HCT116 (cell line): ENCODE data around the gene GTPBP2. TPM values are rescaled to one million over a fixed set of nuclear protein-coding genes. Genes with fewer than 3 reads are reported as not detected.

Source experiments
- ATAC-seq: fragments of 200-7000 bp; cut with Tn5 transposase; 2 replicates; pipeline ENCODE4 v1.9.1; 2020; ENCODE audit warnings: mild to moderate bottlenecking, moderate library complexity
- BruUV-seq: library from RNA; stranded (reverse); fragments of 400-500 nt; replicated peaks from 2 replicates; lab custom pipeline; 2021; lab: Mats Ljungman, UMichigan
- CTCF ChIA-PET: fragments of 300-600 bp; sonication (Branson Sonifier 250); formaldehyde crosslinking; loops from one replicate; lab custom pipeline; 2021; ENCODE audit warnings: antibody characterized with exemption; lab: Charles Lee
- POLR2A ChIA-PET: fragments of 300-600, 350-600 bp; sonication (Branson Sonifier 250); formaldehyde crosslinking; loops from one replicate; lab custom pipeline; 2021; ENCODE audit warnings: antibody characterized with exemption; lab: Charles Lee
- RAD21 ChIA-PET, 2 experiments: fragments of 300-600 bp; sonication (Branson Sonifier 250); formaldehyde crosslinking; loops; one replicate each; lab custom pipeline; 2023; ENCODE audit warnings: low total read pairs in 2 of 2; ENCODE audit not compliant: uncharacterized antibody in 2 of 2, unreplicated experiment in 2 of 2, low non-redundant PET in 1 of 2; lab: Charles Lee
- DNase-seq: peaks from one replicate; pipeline ENCODE4 v3.0.0-alpha.2; 2010; ENCODE audit warnings: low read depth, low spot score
- H2AFZ ChIP-seq: fragments of 200-600 bp; shearing (Covaris generic), sonication (generic); 2 replicates; pipeline ENCODE4 v1.6.1; 2017; ENCODE audit warnings: low read depth, mixed run types, mixed read lengths, antibody characterized with exemption, low read length; ENCODE audit not compliant: poor library complexity, severe bottlenecking
- H3K27ac ChIP-seq: 2 replicates; pipeline ENCODE4 v1.5.1; 2012; ENCODE audit warnings: low read depth, low read length
- H3K27me3 ChIP-seq: fragments of 200-600 bp; sonication (generic); 2 replicates; pipeline ENCODE4 v1.6.1; 2016; ENCODE audit warnings: mixed run types, low read length, mixed read lengths; ENCODE audit not compliant: insufficient read depth
- H3K36me3 ChIP-seq, 2 experiments: fragments of 200-500 bp in 1 of 2; fragments of 200-600 bp in 1 of 2; sonication (Bioruptor generic) in 1 of 2; sonication (generic) in 1 of 2; 2 replicates each; pipeline versions ENCODE4 v1.5.1 to v1.6.1; 2014 to 2016; ENCODE audit warnings: low read length in 2 of 2, inconsistent platforms in 1 of 2, mixed read lengths in 1 of 2, mixed run types in 1 of 2; ENCODE audit not compliant: insufficient read depth in 2 of 2, control insufficient read depth in 1 of 2
- H3K4me1 ChIP-seq, 2 experiments: fragments of 200-600 bp in 1 of 2; sonication (generic) in 1 of 2; 2 replicates each; pipeline versions ENCODE4 v1.5.1 to v1.6.1; 2012 to 2017; ENCODE audit warnings: low read length in 2 of 2, inconsistent platforms in 1 of 2, mild to moderate bottlenecking in 1 of 2, mixed read lengths in 1 of 2, mixed run types in 1 of 2, moderate library complexity in 1 of 2; ENCODE audit not compliant: insufficient read depth in 2 of 2, control insufficient read depth in 1 of 2
- H3K4me2 ChIP-seq: fragments of 200-600 bp; sonication (generic); 2 replicates; pipeline ENCODE4 v1.6.1; 2017; ENCODE audit warnings: mixed run types, low read length, mixed read lengths
- H3K4me3 ChIP-seq, 2 experiments: fragments of 200-600 bp in 1 of 2; sonication (generic) in 1 of 2; replicated peaks in 1 of 2; 2 replicates each; pipeline ENCODE4 v1.5.1; 2011 to 2016; ENCODE audit warnings: low read length in 2 of 2, control low read depth in 1 of 2, low read depth in 1 of 2, mild to moderate bottlenecking in 1 of 2, mixed read lengths in 1 of 2, mixed run types in 1 of 2
- H3K79me2 ChIP-seq: fragments of 200-600 bp; sonication (generic); 2 replicates; pipeline ENCODE4 v1.6.1; 2017; ENCODE audit warnings: mild to moderate bottlenecking, mixed run types, low read length, moderate library complexity, mixed read lengths; ENCODE audit not compliant: insufficient read depth
- H3K9ac ChIP-seq: fragments of 200-600 bp; sonication (generic); 2 replicates; pipeline ENCODE4 v1.6.1; 2016; ENCODE audit warnings: low read length, mixed read lengths
- H3K9me2 ChIP-seq: fragments of 200-600 bp; sonication (generic), shearing (Covaris generic); 2 replicates; pipeline ENCODE4 v1.6.1; 2017; ENCODE audit warnings: mixed run types, mild to moderate bottlenecking, moderate library complexity; ENCODE audit not compliant: insufficient read depth
- H3K9me3 ChIP-seq, 2 experiments: fragments of 200-500 bp in 1 of 2; fragments of 200-600 bp in 1 of 2; sonication (Bioruptor generic) in 1 of 2; sonication (generic) in 1 of 2; 2 replicates each; pipeline ENCODE4 v1.6.1; 2014 to 2017; ENCODE audit warnings: low read length in 2 of 2, mixed read lengths in 2 of 2, inconsistent platforms in 1 of 2, low read depth in 1 of 2, mild to moderate bottlenecking in 1 of 2, mixed run types in 1 of 2, moderate library complexity in 1 of 2; ENCODE audit not compliant: control insufficient read depth in 1 of 2, insufficient read depth in 1 of 2
- H4K20me1 ChIP-seq: fragments of 200-600 bp; sonication (generic), shearing (Covaris generic); 2 replicates; pipeline ENCODE4 v1.6.1; 2017; ENCODE audit warnings: mixed run types, mild to moderate bottlenecking, moderate library complexity; ENCODE audit not compliant: insufficient read depth
- CBX3 ChIP-seq: IDR thresholded peaks from 2 replicates; pipeline ENCODE4 v1.6.1; 2012; ENCODE audit warnings: low read depth
- EGR1 ChIP-seq: IDR thresholded peaks from 2 replicates; pipeline ENCODE4 v1.6.1; 2012; ENCODE audit warnings: low read depth
- EZH2 ChIP-seq: fragments of 200-600 bp; sonication (generic); IDR thresholded peaks from 2 replicates; pipeline ENCODE4 v1.6.1; 2017; ENCODE audit warnings: antibody characterized with exemption, mixed run types
- EZH2phosphoT487 ChIP-seq: fragments of 200-600 bp; IDR thresholded peaks from 2 replicates; pipeline ENCODE4 v1.6.1; 2018; ENCODE audit warnings: antibody characterized with exemption, borderline replicate concordance
- FOSL1 ChIP-seq: IDR thresholded peaks from 2 replicates; pipeline ENCODE4 v1.6.1; 2012; ENCODE audit warnings: low read depth
- JUND ChIP-seq: IDR thresholded peaks from 2 replicates; pipeline ENCODE4 v1.6.1; 2012
- POLR2AphosphoS5 ChIP-seq: IDR thresholded peaks from 2 replicates; pipeline ENCODE4 v1.6.1; 2011; ENCODE audit warnings: mild to moderate bottlenecking, low read depth, low read length, moderate library complexity
- TCF7L2 ChIP-seq: IDR thresholded peaks from 2 replicates; pipeline ENCODE4 v1.7.0; 2011; ENCODE audit warnings: borderline replicate concordance, inconsistent platforms; ENCODE audit not compliant: insufficient read depth, insufficient read length; ENCODE audit errors: extremely low read depth
- YY1 ChIP-seq: IDR thresholded peaks from 2 replicates; pipeline ENCODE4 v1.6.1; 2011; ENCODE audit warnings: low read length, low read depth, moderate library complexity, mild to moderate bottlenecking; ENCODE audit not compliant: insufficient replicate concordance; ENCODE audit errors: extremely low read depth
- ZNF274 ChIP-seq: fragments of 200-500 bp; sonication (Bioruptor generic); IDR thresholded peaks from 2 replicates; pipeline ENCODE4 v1.6.1; 2014; ENCODE audit warnings: mild to moderate bottlenecking, low read depth, low read length, inconsistent platforms
- intact Hi-C: fragments of 100-400 bp; cut with micrococcal nuclease; formaldehyde crosslinking; loops from 2 replicates; pipeline ENCODE4 v1.10.0; 2022
- total RNA-seq: library from RNA; stranded (reverse); gene quantifications from one replicate; pipeline ENCODE4 v1.2.1, GENCODE V29; 2021; ENCODE audit not compliant: unreplicated experiment
- TF ChIP-seq, protein P1 (sequence below): IDR thresholded peaks from 2 replicates; pipeline ENCODE4 v1.6.1; 2012; ENCODE audit warnings: low read depth
- TF ChIP-seq, protein P2 (sequence below): IDR thresholded peaks from 2 replicates; pipeline ENCODE4 v1.6.1; 2011; ENCODE audit warnings: mild to moderate bottlenecking, low read length, moderate library complexity; ENCODE audit not compliant: insufficient replicate concordance; ENCODE audit errors: extremely low read depth

GTPBP2 gene
- total RNA-seq, 1 experiment from 2014 or later, result 98.0 TPM

DNA sequence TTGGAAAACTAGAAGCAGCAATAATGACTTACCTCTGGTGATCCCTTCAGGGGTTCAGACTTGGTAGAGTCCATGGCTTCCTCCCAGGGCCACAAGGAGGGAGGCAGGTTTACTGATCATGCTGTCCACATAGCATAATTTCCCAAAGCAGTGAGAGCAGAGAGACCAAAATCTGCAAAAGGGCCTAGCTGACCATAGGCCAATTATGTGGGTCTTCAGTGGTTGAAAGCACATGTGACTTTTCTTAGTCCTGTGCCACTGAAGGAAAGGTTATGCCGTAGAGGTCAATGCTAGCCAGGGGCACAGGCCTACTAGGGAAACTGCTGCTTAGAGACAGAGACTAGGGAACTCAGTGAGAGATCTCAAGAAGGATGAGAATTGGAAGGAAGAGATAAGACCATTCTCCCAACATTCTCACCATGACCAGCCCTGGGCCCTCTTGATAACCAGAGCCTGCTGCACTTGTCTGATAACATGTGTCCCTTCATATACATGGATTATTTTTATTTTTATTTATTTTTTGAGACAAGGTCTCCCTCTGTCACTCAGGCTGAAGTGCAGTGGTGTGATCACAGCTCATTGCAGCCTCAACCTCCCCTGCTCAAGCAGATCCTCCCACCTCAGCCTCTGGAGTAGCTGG lies 2.0 kb upstream of the GTPBP2 start:
- no TSS peak for BruUV-seq
- H3K4me3 ChIP-seq, result no peak overlapping the region
- peaks cover 0 to 2% of the 10 kb centered on the region in 2 experiments; a peak in 1 of 4 replicates for H3K36me3 ChIP-seq
- H3K4me1 ChIP-seq, result peaks cover 24 to 47% of the 10 kb centered on the region in 2 experiments
- H3K27me3 ChIP-seq, result no peaks in the 10 kb centered on the region
- no peaks in the 10 kb centered on the region for H4K20me1 ChIP-seq
- intact Hi-C loops, result no loop called here
- ChIA-PET CTCF (no interaction called here), RAD21 (no interaction called here), POLR2A (interaction anchor here (2.1 to 3.4 kb wide), 2 partner anchors 13 to 56 kb away, joined by 6 to 43 read pairs; partner anchors contain the start of genes POLH and XPO5)
- DNase-seq, result no peak
- no peak for ATAC-seq
- H3K9me2 ChIP-seq, result no peaks in the 10 kb centered on the region
- peak overlapping the region; percentile 86 for H3K27ac ChIP-seq
- no peak overlapping the region for H2AFZ ChIP-seq
- H3K9me3 ChIP-seq, result no peaks in the 10 kb centered on the region
- no peak overlapping the region for H3K9ac ChIP-seq
- TF ChIP-seq YY1 (no peak), EGR1 (no peak), JUND (no peak), POLR2AphosphoS5 (no peak), TCF7L2 (no peak), CBX3 (no peak), ZNF274 (no peak), EZH2 (no peak), FOSL1 (no peak), EZH2phosphoT487 (no peak)
- TF ChIP-seq, protein P1, sequence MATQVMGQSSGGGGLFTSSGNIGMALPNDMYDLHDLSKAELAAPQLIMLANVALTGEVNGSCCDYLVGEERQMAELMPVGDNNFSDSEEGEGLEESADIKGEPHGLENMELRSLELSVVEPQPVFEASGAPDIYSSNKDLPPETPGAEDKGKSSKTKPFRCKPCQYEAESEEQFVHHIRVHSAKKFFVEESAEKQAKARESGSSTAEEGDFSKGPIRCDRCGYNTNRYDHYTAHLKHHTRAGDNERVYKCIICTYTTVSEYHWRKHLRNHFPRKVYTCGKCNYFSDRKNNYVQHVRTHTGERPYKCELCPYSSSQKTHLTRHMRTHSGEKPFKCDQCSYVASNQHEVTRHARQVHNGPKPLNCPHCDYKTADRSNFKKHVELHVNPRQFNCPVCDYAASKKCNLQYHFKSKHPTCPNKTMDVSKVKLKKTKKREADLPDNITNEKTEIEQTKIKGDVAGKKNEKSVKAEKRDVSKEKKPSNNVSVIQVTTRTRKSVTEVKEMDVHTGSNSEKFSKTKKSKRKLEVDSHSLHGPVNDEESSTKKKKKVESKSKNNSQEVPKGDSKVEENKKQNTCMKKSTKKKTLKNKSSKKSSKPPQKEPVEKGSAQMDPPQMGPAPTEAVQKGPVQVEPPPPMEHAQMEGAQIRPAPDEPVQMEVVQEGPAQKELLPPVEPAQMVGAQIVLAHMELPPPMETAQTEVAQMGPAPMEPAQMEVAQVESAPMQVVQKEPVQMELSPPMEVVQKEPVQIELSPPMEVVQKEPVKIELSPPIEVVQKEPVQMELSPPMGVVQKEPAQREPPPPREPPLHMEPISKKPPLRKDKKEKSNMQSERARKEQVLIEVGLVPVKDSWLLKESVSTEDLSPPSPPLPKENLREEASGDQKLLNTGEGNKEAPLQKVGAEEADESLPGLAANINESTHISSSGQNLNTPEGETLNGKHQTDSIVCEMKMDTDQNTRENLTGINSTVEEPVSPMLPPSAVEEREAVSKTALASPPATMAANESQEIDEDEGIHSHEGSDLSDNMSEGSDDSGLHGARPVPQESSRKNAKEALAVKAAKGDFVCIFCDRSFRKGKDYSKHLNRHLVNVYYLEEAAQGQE, result no peak
- TF ChIP-seq, protein P2, sequence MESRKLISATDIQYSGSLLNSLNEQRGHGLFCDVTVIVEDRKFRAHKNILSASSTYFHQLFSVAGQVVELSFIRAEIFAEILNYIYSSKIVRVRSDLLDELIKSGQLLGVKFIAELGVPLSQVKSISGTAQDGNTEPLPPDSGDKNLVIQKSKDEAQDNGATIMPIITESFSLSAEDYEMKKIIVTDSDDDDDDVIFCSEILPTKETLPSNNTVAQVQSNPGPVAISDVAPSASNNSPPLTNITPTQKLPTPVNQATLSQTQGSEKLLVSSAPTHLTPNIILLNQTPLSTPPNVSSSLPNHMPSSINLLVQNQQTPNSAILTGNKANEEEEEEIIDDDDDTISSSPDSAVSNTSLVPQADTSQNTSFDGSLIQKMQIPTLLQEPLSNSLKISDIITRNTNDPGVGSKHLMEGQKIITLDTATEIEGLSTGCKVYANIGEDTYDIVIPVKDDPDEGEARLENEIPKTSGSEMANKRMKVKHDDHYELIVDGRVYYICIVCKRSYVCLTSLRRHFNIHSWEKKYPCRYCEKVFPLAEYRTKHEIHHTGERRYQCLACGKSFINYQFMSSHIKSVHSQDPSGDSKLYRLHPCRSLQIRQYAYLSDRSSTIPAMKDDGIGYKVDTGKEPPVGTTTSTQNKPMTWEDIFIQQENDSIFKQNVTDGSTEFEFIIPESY, result no peak
- H3K4me2 ChIP-seq, result peak overlapping the region; percentile 84
- H3K79me2 ChIP-seq, result peaks cover 25% of the 10 kb centered on the region
